Dendritic cell treated with granulocyte-macrophage colony-stimulating factor and Interleukin-4, amounts not matched to agents 40 ng/mL and 50 ng/mL, for 4 days (primary cell): Measurements from ENCODE around the gene PPRC1.

ENCODE experiments used
- H3K27ac Mint-ChIP-seq: one replicate; pipeline ENCODE4 v1.8.0; 2022; ENCODE audit warnings: mild to moderate bottlenecking, mixed read lengths
- H3K27me3 Mint-ChIP-seq: one replicate; pipeline ENCODE4 v1.8.0; 2022; ENCODE audit warnings: mild to moderate bottlenecking, mixed read lengths
- H3K36me3 Mint-ChIP-seq: one replicate; pipeline ENCODE4 v1.8.0; 2022; ENCODE audit warnings: low read depth, mixed read lengths
- H3K4me1 Mint-ChIP-seq: one replicate; pipeline ENCODE4 v1.8.0; 2022; ENCODE audit warnings: low read depth, mixed read lengths
- H3K4me3 Mint-ChIP-seq: one replicate; pipeline ENCODE4 v1.8.0; 2022; ENCODE audit warnings: mild to moderate bottlenecking, moderate library complexity, mixed read lengths
- H3K9me3 Mint-ChIP-seq: one replicate; pipeline ENCODE4 v1.8.0; 2022; ENCODE audit warnings: mixed read lengths
- intact Hi-C: fragments of 100-400 bp; cut with micrococcal nuclease; formaldehyde crosslinking; loops from one replicate; pipeline ENCODE4 v1.15.0; 2022

The PPRC1 gene

DNA sequence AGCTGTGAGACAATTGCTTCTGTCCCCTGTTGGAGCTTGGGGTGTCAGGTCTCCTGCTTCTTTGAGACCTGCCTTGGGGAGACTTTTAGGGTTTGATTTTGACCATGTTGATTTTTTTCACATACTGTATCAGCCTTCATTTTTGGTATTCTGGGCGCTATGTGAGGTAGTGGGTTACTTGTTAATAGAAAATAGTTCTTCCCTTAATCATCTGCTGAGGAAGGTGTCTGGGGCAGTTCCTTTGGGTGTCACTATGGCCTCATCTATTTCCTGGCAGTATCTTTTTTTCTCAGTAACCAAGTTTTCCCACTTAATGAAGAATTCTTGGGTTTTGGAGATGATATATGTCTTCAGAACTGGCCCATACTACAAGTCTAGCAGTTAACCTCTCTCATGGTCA lies 14.7 kb downstream of the PPRC1 start:
- H3K36me3 Mint-ChIP-seq, result peaks cover 97% of the 10 kb centered on the region

DNA sequence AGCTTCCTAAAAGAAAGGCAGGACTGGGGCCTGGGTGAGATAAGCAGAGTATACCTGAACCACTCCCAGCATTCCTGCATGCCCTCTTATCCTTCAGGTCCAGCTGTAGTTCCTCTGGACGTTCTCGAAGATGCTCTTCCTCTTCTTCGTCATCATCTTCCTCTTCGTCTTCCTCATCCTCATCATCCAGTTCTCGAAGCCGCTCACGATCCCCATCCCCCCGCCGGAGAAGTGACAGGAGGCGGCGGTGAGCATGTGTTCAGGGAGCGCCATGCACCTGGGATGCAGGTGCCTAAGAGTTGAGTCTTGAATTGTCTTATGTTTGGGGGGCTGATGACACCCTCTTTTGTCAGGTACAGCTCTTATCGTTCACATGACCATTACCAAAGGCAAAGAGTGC lies 15.4 kb downstream of the PPRC1 start:
- Mint-ChIP-seq H3K9me3 (no peaks in the 10 kb centered on the region), H3K27ac (no peak overlapping the region), H3K36me3 (peaks cover 94% of the 10 kb centered on the region), H3K4me1 (peaks cover 23% of the 10 kb centered on the region), H3K4me3 (no peak overlapping the region), H3K27me3 (no peaks in the 10 kb centered on the region)
- intact Hi-C loops, result no loop called here

More for the DNA sequence above, 14.7 kb downstream of the PPRC1 start:
- intact Hi-C loops, result no loop called here
- H3K9me3 Mint-ChIP-seq, result no peaks in the 10 kb centered on the region
- H3K27ac Mint-ChIP-seq, result no peak overlapping the region
- peaks cover 16% of the 10 kb centered on the region for H3K4me1 Mint-ChIP-seq
- H3K4me3 Mint-ChIP-seq, result no peak overlapping the region
- H3K27me3 Mint-ChIP-seq, result no peaks in the 10 kb centered on the region

DNA sequence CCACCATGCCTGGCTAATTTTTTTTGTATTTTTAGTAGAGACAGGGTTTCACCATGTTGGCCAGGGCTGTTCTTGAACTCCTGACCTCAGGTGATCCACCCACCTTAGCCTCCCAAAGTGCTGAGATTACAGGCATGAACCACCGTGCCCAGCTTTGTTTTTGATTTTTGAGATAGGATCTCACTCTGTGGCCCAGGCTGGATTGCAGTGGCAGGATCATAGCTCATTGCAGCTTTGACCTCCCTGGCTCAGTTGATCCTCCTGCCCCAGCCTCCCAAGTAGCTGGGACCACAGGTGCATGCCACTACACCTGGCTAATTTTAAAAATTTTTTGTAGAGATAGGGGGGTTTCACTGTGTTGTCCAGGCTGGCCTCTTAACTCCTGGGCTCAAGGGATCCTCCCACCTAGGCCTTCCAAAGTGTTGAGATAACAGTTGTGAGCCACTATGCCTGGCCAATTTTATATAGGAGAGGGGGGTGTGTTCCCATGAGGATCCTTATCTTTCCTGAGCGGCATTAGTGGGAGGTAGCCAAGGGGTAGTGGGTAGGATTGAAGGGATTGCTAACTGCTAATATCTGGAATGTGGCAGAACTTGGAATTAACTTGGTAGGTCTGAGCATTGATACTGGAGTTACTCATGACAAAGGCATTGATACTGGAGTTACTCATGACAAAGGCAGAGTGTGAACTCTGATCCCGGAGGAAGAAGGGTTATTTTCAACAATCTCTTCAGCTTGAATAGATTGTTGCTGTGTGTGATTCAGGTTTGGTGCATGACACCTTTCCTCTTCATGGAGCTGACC lies 18.3 kb downstream of the PPRC1 start:
- H3K9me3 Mint-ChIP-seq, result no peaks in the 10 kb centered on the region
- peak overlapping the region; percentile 91 for H3K27ac Mint-ChIP-seq
- peaks cover 30% of the 10 kb centered on the region for H3K4me1 Mint-ChIP-seq
- intact Hi-C loops, result loop anchor here (5.0 kb wide), 2 partner anchors 96 to 351 kb away; partner anchors contain the start of genes ACTR1A, GBF1 and SUFU
- peaks cover 84% of the 10 kb centered on the region for H3K36me3 Mint-ChIP-seq
- H3K4me3 Mint-ChIP-seq, result peak overlapping the region; percentile 91
- H3K27me3 Mint-ChIP-seq, result no peaks in the 10 kb centered on the region

DNA sequence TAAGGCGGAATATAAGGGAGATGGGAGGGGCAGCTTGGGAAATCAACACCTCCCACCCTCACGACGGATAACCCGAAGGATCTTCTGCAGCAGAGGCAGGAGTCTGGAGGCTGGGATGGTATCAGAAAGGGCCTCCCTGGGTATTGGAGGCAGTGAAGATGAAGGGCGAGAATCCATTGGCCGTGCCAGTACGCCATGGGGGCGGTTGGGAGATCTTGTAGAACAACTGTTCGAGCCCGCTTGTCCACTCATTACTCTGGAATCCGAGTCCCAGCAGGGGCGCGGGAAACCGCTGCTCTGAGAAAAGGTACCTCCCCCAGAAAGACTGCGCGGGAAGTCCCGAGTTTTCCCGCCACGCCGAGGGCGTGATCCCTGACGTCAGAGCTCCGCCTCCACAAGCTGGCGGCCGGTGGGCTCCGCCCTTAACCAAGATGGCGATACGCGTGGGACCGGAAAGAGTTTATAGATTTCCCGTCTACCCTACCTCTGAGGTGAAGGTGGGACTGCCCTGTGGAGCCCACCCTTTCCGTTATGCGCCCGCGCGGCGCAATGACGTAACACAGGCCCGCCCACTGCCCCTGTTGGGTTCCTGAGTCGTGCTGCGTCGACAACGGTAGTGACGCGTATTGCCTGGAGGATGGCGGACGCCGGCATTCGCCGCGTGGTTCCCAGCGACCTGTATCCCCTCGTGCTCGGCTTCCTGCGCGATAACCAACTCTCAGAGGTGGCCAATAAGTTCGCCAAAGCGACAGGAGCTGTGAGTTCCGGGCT lies 19.1 kb downstream of the PPRC1 start, which contains the start of gene NOLC1:
Gene NOLC1 (plus strand): TSS at position 616 of the 771 bp plus-strand sequence. CDS start 22 bp downstream, at position 638.
- H3K27me3 Mint-ChIP-seq, result no peaks in the 10 kb centered on the region
- peaks cover 84% of the 10 kb centered on the region for H3K36me3 Mint-ChIP-seq
- H3K9me3 Mint-ChIP-seq, result no peaks in the 10 kb centered on the region
- peak within 1 kb of the TSS; percentile 91 for H3K4me3 Mint-ChIP-seq
- H3K4me1 Mint-ChIP-seq, result peaks cover 30% of the 10 kb centered on the region
- intact Hi-C loops, result loop anchor here (1.0 to 5.0 kb wide), 3 partner anchors 20 to 350 kb away; partner anchors contain the start of genes ACTR1A, GBF1 and SUFU
- peak within 1 kb of the TSS; percentile 91 for H3K27ac Mint-ChIP-seq

DNA sequence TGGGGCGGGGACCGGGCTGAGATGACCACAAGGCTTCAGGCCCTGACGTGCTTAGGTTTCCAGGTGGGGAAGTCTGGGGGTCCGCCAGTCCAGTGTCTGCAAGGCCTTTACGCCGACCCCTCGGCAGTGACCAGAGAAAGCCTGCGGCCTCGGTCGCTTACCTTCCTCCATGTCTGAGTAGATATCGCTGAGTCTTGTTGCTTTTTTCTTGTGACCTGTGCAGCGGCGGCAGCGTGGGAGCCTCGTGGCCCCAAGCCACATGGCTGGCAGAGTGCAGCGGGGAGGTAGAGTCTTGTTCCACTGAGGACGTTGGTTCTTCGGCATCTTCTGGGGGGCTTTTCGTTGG lies 19.7 kb downstream of the PPRC1 start:
- intact Hi-C loops, result loop anchor here (1.0 to 5.0 kb wide), 3 partner anchors 20 to 350 kb away; partner anchors contain the start of genes ACTR1A, GBF1 and SUFU
- H3K4me3 Mint-ChIP-seq, result peak overlapping the region; percentile 91
- H3K27me3 Mint-ChIP-seq, result no peaks in the 10 kb centered on the region
- peaks cover 30% of the 10 kb centered on the region for H3K4me1 Mint-ChIP-seq
- peak overlapping the region; percentile 91 for H3K27ac Mint-ChIP-seq
- H3K9me3 Mint-ChIP-seq, result no peaks in the 10 kb centered on the region
- peaks cover 84% of the 10 kb centered on the region for H3K36me3 Mint-ChIP-seq

DNA sequence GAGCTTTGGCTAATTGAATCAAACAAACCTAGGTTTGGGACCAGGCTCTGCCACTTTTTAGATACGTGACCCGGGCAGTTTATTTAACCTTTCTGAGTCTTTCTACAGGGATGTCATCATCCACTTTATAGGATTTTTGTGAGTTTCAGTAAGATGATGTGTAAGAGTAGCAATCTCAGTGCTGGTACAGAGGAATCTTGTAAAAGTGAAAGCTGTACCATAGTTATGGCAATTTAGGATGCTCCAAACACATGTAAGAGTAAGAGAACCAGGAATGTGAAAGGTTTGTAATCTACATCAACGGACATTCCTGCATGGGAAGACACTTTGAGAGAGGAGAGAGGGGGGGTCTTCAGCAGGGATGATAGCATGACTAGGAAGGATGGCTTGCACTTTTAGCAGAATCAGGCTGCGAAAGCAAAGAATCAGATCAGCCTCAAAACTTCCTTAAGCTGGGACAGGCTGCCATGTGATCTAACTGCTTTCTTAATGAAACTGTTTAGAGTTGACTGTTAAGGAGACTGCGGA lies 20.3 kb downstream of the PPRC1 start:
- intact Hi-C loops, result loop anchor here (5.0 kb wide), 2 partner anchors 94 to 349 kb away; partner anchors contain the start of genes ACTR1A, GBF1 and SUFU
- peaks cover 84% of the 10 kb centered on the region for H3K36me3 Mint-ChIP-seq
- H3K9me3 Mint-ChIP-seq, result no peaks in the 10 kb centered on the region
- no peaks in the 10 kb centered on the region for H3K27me3 Mint-ChIP-seq
- peak overlapping the region; percentile 91 for H3K4me3 Mint-ChIP-seq
- peak overlapping the region; percentile 91 for H3K27ac Mint-ChIP-seq
- H3K4me1 Mint-ChIP-seq, result peaks cover 30% of the 10 kb centered on the region

DNA sequence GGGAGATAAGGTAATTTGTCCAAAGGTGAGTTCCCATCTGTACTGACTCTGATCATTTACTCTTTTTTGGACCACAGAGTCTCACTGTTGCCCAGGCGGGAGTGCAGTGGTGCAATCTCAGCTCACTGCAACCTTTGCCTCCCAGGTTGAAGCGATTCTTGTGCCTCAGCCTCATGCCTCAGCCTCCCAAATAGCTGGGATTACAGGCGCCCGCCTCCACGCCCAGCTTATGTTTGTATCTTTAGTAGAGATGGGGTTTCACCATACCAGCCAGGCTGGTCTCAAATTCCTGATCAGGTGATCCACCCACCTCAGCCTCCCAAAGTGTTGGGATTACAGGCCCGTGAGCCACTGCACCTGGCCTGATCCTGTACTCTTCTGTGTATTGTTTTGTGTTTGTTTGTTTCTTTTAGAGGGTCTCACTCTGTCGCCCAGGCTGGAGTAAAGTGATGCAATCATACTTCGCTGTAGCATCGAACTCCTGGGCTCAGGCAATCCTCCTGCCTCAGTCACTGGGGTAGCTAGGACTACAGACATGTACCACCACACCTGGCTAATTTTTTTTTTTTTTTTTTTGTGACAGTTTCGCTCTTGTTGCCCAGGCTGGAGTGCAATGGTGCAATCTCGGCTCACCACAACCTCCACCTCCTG lies 21.8 kb downstream of the PPRC1 start:
- H3K9me3 Mint-ChIP-seq, result no peaks in the 10 kb centered on the region
- intact Hi-C loops, result loop anchor here (5.0 kb wide), 2 partner anchors 93 to 348 kb away; partner anchors contain the start of genes ACTR1A, GBF1 and SUFU
- H3K4me1 Mint-ChIP-seq, result peaks cover 30% of the 10 kb centered on the region
- peaks cover 84% of the 10 kb centered on the region for H3K36me3 Mint-ChIP-seq
- H3K4me3 Mint-ChIP-seq, result no peak overlapping the region
- H3K27ac Mint-ChIP-seq, result peak overlapping the region; percentile 41
- H3K27me3 Mint-ChIP-seq, result no peaks in the 10 kb centered on the region

DNA sequence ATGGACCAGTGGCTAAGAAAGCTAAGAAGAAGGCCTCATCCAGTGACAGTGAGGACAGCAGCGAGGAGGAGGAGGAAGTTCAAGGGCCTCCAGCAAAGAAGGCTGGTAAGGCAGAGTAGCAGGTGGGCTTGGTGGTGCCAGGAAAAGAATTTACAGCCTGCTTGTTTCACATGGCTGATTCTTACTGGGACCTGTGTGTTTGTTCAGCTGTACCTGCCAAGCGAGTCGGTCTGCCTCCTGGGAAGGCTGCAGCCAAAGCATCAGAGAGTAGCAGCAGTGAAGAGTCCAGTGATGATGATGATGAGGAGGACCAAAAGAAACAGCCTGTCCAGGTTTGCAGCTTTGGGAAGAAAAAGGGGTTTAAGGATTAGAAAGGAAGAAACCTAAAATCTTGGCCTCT lies 24.4 kb downstream of the PPRC1 start:
- peaks cover 87% of the 10 kb centered on the region for H3K36me3 Mint-ChIP-seq
- no peaks in the 10 kb centered on the region for H3K9me3 Mint-ChIP-seq
- no peak overlapping the region for H3K4me3 Mint-ChIP-seq
- peaks cover 16% of the 10 kb centered on the region for H3K4me1 Mint-ChIP-seq
- no peaks in the 10 kb centered on the region for H3K27me3 Mint-ChIP-seq
- no peak overlapping the region for H3K27ac Mint-ChIP-seq
- intact Hi-C loops, result no loop called here

DNA sequence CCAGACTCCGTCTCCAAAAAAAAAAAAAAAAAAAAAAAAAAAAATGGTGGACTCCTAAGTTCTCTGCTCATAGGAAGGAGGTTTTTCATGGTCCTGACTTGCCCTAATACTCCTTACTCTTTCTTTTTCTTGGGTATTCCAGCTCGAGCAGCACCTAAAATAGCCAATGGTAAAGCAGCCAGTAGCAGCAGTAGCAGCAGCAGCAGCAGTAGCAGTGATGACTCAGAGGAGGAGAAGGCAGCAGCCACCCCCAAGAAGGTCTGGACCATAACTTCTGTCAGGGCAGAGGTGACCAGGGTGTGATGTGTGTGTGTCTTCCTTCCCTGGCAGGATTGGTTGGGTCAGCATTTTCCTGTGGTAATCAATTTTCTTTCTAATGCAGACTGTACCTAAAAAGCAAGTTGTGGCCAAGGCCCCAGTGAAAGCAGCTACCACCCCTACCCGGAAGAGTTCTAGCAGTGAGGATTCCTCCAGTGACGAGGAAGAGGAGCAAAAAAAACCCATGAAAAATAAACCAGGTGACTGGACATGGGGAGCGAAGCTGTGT lies 26.3 kb downstream of the PPRC1 start:
- H3K27ac Mint-ChIP-seq, result no peak overlapping the region
- H3K4me1 Mint-ChIP-seq, result no peaks in the 10 kb centered on the region
- peaks cover 92% of the 10 kb centered on the region for H3K36me3 Mint-ChIP-seq
- intact Hi-C loops, result no loop called here
- no peak overlapping the region for H3K4me3 Mint-ChIP-seq
- H3K9me3 Mint-ChIP-seq, result no peaks in the 10 kb centered on the region
- H3K27me3 Mint-ChIP-seq, result no peaks in the 10 kb centered on the region

DNA sequence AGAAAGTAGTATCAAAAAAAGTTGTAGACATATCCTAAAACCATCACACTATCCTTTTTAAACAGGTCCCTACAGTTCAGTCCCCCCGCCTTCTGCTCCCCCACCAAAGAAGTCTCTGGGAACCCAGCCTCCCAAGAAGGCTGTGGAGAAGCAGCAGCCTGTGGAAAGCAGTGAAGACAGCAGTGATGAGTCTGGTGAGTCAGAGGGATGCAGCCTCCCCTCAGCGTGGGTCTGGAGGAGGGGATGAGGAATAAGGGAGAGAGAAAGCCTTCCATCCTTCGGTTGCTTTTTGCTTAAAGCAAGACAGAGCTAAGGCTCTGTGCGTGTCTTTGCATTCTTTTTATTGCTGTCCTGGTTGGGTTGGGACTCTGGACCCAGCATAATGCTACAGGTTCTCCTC lies 27.0 kb downstream of the PPRC1 start:
- Mint-ChIP-seq H3K4me3 (no peak overlapping the region), H3K27ac (no peak overlapping the region)

DNA sequence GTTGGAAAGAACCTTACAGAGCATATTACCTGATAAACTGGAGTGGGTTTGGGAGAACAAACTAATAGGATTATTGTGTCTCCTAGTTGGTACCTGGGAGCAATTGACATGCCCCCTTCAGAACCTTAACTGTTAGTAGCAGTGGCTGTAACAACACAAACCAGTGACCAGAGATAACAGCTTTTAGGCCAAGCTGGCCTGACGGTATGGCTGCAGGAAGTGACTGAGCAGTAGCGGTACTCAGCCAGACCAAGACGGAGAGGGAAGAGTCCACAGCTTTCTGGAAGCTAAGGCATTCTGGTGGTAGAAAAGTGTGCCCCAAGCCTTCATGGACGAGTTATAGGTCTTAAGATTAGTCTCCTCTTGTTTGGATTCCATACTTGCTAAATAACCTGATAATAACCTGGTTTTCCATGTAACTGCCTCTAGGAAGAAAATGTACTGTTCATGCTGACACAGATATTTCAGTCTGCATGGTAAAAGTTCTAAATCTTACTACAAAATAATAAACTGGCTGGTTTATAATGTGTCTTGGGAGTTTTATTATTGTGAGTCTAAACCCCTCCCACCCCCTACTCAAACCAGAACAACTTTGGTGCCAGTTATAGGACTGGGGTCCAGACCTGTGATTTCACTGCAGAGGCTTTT lies 30.6 kb downstream of the PPRC1 start:
- Mint-ChIP-seq H3K36me3 (peaks cover 51% of the 10 kb centered on the region), H3K4me3 (no peak overlapping the region), H3K9me3 (no peaks in the 10 kb centered on the region), H3K27me3 (no peaks in the 10 kb centered on the region), H3K4me1 (no peaks in the 10 kb centered on the region), H3K27ac (no peak overlapping the region)
- intact Hi-C loops, result no loop called here

More for the DNA sequence above, 27.0 kb downstream of the PPRC1 start:
- no peaks in the 10 kb centered on the region for H3K4me1 Mint-ChIP-seq
- H3K36me3 Mint-ChIP-seq, result peaks cover 87% of the 10 kb centered on the region
- intact Hi-C loops, result no loop called here
- H3K27me3 Mint-ChIP-seq, result no peaks in the 10 kb centered on the region
- H3K9me3 Mint-ChIP-seq, result no peaks in the 10 kb centered on the region

DNA sequence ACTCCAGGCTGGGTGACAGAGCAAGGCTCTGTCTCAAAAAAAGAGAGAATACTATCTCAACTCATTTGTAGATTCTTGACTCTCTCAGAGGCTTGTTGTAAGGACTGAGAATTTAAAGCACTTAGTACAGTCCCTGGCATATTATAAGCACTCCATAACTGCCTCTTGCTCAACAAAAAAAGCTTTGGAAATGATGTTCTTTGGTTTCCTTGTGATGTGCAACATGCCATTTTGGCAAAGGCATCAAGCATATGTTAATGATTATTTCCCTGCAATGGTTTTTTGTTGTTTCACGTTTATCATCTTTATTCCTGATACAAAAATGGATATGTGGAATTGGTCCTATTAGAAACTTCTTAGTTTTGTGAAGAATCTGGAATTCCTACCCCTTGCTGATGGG lies 35.0 kb downstream of the PPRC1 start:
- Mint-ChIP-seq H3K4me3 (no peak overlapping the region), H3K4me1 (peaks cover 5% of the 10 kb centered on the region), H3K27me3 (peaks cover 3% of the 10 kb centered on the region), H3K9me3 (no peaks in the 10 kb centered on the region), H3K36me3 (peaks cover 8% of the 10 kb centered on the region), H3K27ac (no peak overlapping the region)
- intact Hi-C loops, result loop anchor here (5.0 kb wide), 1 partner anchor 59 kb away; the partner anchor contains the start of gene ELOVL3

DNA sequence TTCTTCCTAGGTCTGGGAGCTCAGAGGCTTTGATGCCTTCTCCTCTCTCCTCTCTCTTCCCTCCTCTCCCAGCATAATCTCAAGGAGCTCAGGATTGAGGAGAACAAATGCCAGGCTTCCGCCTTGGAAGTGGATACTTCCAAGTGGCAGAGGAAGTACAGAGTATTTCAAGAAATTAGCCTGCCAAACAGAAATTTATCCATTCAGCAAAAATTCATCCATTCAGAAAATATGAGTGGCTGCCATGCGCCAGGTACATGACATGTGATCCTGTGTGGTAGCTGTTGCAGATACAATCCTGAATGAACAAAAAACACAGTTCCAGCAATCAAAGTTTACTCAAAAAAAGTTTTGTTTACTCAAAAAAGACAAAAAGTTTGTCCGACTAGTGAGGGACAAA lies 37.8 kb downstream of the PPRC1 start:
- Mint-ChIP-seq H3K4me3 (no peak overlapping the region), H3K27me3 (peaks cover 5% of the 10 kb centered on the region), H3K9me3 (no peaks in the 10 kb centered on the region), H3K36me3 (no peaks in the 10 kb centered on the region), H3K4me1 (peaks cover 5% of the 10 kb centered on the region), H3K27ac (no peak overlapping the region)
- intact Hi-C loops, result no loop called here
